Neuronal stem cell (in vitro differentiated cells): ENCODE measurements around the gene BANF2.

ENCODE experiments used
- DNase-seq: peaks from one replicate; pipeline ENCODE4 v3.0.0-alpha.2; 2013; ENCODE audit warnings: low spot score
- H2AFZ ChIP-seq: one replicate; pipeline ENCODE4 v1.6.1; 2013; ENCODE audit warnings: mild to moderate bottlenecking, low read length, inconsistent platforms
- H2AK5ac ChIP-seq: 2 replicates; pipeline ENCODE4 v1.6.1; 2013; ENCODE audit warnings: low read depth, mild to moderate bottlenecking, inconsistent platforms, low read length, moderate library complexity, mixed read lengths
- H2BK120ac ChIP-seq: 2 replicates; pipeline ENCODE4 v1.6.1; 2013; ENCODE audit warnings: low read depth, mild to moderate bottlenecking, inconsistent platforms, low read length, moderate library complexity, mixed read lengths
- H2BK12ac ChIP-seq: one replicate; pipeline ENCODE4 v1.6.1; 2013; ENCODE audit warnings: low read length, inconsistent platforms
- H2BK15ac ChIP-seq: 2 replicates; pipeline ENCODE4 v1.6.1; 2013; ENCODE audit warnings: mild to moderate bottlenecking, low read length, inconsistent platforms, mixed read lengths
- H2BK5ac ChIP-seq: one replicate; pipeline ENCODE4 v1.6.1; 2013; ENCODE audit warnings: inconsistent platforms, mild to moderate bottlenecking, low read length, moderate library complexity
- H3K14ac ChIP-seq: one replicate; pipeline ENCODE4 v1.6.1; 2013; ENCODE audit warnings: low read length, inconsistent platforms
- H3K18ac ChIP-seq: 2 replicates; pipeline ENCODE4 v1.6.1; 2013; ENCODE audit warnings: low read length, inconsistent platforms
- H3K23ac ChIP-seq: 2 replicates; pipeline ENCODE4 v1.6.1; 2013; ENCODE audit warnings: low read depth, mild to moderate bottlenecking, mixed read lengths, low read length, inconsistent platforms; ENCODE audit not compliant: poor library complexity
- H3K27ac ChIP-seq: replicated peaks from 3 replicates; pipeline ENCODE4 v1.5.1; 2013; ENCODE audit warnings: low read length, inconsistent platforms
- H3K27me3 ChIP-seq, 3 experiments: 2 replicates each; pipeline ENCODE4 v1.6.1; 2013; ENCODE audit warnings: low read length in 3 of 3, mild to moderate bottlenecking in 2 of 3, inconsistent platforms in 1 of 3, low read depth in 1 of 3, mixed read lengths in 1 of 3, moderate library complexity in 1 of 3; ENCODE audit not compliant: control insufficient read depth in 3 of 3, insufficient read depth in 3 of 3
- H3K36me3 ChIP-seq, 2 donors: replicated peaks in 1 of 2; 2 replicates each; pipeline ENCODE4 v1.6.1; 2013; ENCODE audit warnings: low read length in 2 of 2; ENCODE audit not compliant: control insufficient read depth in 2 of 2, insufficient read depth in 2 of 2
- H3K4ac ChIP-seq: 2 replicates; pipeline ENCODE4 v1.6.1; 2013; ENCODE audit warnings: inconsistent platforms, mild to moderate bottlenecking, low read length, moderate library complexity
- H3K4me1 ChIP-seq, 2 donors: 1 replicate in 1 of 2; 2 replicates in 1 of 2; pipeline ENCODE4 v1.6.1; 2013; ENCODE audit warnings: low read length in 2 of 2, low read depth in 1 of 2; ENCODE audit not compliant: control insufficient read depth in 2 of 2, insufficient read depth in 1 of 2
- H3K4me2 ChIP-seq: one replicate; pipeline ENCODE4 v1.6.1; 2013; ENCODE audit warnings: mild to moderate bottlenecking, low read length, inconsistent platforms; ENCODE audit not compliant: insufficient read depth, poor library complexity, severe bottlenecking
- H3K4me3 ChIP-seq, 2 donors: 2 replicates each; pipeline ENCODE4 v1.5.1; 2013; ENCODE audit warnings: low read length in 2 of 2, mild to moderate bottlenecking in 2 of 2, inconsistent platforms in 1 of 2, moderate library complexity in 1 of 2
- H3K79me1 ChIP-seq: one replicate; pipeline ENCODE4 v1.6.1; 2013; ENCODE audit warnings: low read depth, mild to moderate bottlenecking, inconsistent platforms, low read length, moderate library complexity
- H3K9ac ChIP-seq: one replicate; pipeline ENCODE4 v1.6.1; 2013; ENCODE audit warnings: mild to moderate bottlenecking, low read depth, low read length, inconsistent platforms; ENCODE audit not compliant: poor library complexity
- H3K9me3 ChIP-seq, 2 donors: replicated peaks in 1 of 2; 2 replicates each; pipeline versions ENCODE3 to v1.6.1; 2013; ENCODE audit warnings: low read length in 2 of 2, mild to moderate bottlenecking in 2 of 2, inconsistent platforms in 1 of 2, low read depth in 1 of 2, mixed read lengths in 1 of 2, moderate library complexity in 1 of 2; ENCODE audit not compliant: control insufficient read depth in 2 of 2, insufficient read depth in 1 of 2
- H4K8ac ChIP-seq: one replicate; pipeline ENCODE4 v1.6.1; 2013; ENCODE audit warnings: low read depth, mild to moderate bottlenecking, inconsistent platforms, low read length, moderate library complexity
- H4K91ac ChIP-seq: one replicate; pipeline ENCODE4 v1.6.1; 2013; ENCODE audit warnings: low read length, low read depth, mild to moderate bottlenecking, inconsistent platforms; ENCODE audit not compliant: poor library complexity
- WGBS, 2 donors: extraction: QIAGEN DNeasy Blood & Tissue Kit; methylation state at CpG; one replicate each; pipeline ENCODE4 v1.1.7; 2013; ENCODE audit warnings: missing lambda C conversion rate in 2 of 2, mixed read lengths in 1 of 2; ENCODE audit not compliant: insufficient read length in 2 of 2, insufficient replicate concordance in 1 of 2; ENCODE audit errors: extremely low coverage in 2 of 2; 5-methylcytosine and 5-hydroxymethylcytosine counted together

The BANF2 gene

DNA sequence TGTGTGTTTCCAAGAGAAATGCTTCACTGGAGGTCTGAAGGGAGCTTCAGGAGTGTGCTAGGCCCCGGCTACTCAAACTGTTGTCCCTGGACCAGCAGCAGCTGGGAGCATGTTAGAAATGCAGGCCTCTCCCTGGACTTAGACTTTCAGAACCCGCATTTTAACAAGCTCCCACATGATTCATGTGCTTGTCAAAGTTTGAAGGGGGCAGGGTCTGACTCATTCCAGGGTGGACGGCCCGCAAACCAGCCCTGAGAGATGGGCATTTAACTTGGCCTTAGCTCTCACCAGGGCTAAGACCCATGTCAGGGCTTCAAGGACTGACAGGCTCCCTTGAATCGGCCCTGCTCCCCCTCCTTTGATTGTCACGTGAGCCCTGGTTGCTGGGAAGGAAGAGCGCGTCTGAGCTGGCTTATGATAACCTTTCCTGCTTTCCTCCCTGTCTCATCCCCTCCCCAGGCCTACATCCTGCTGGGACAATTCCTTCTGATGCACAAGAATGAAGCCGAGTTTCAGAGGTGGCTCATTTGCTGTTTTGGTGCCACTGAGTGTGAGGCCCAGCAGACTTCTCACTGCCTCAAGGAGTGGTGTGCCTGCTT lies 35.5 kb downstream of the BANF2 start:
- peak overlapping the region; percentile 83 for H2AFZ ChIP-seq
- no peak overlapping the region for H3K9ac ChIP-seq
- no CpG with 5 or more reads among the region's 9 CpGs for WGBS, 2 donors
- no peak overlapping the region for H2BK120ac ChIP-seq
- H2BK12ac ChIP-seq = no peak overlapping the region
- H2BK15ac ChIP-seq = no peak overlapping the region
- H2AK5ac ChIP-seq = no peak overlapping the region
- H3K4me1 ChIP-seq = peaks cover 0 to 2% of the 10 kb centered on the region in 2 donors
- H3K18ac ChIP-seq = peak overlapping the region; percentile 1
- no peak overlapping the region for H4K8ac ChIP-seq
- peaks cover 7 to 10% of the 10 kb centered on the region in 2 donors for H3K9me3 ChIP-seq
- no peak overlapping the region for H3K4me3 ChIP-seq
- no peak overlapping the region for H3K14ac ChIP-seq
- no peak for DNase-seq
- H3K4ac ChIP-seq = no peak overlapping the region
- no peaks in the 10 kb centered on the region for H3K79me1 ChIP-seq
- no peaks in the 10 kb centered on the region for H3K36me3 ChIP-seq
- H4K91ac ChIP-seq = no peak overlapping the region
- H3K23ac ChIP-seq = no peak overlapping the region
- H3K27me3 ChIP-seq = peaks cover 0 to 2% (median 0%) of the 10 kb centered on the region in 3 experiments
- H2BK5ac ChIP-seq = no peak overlapping the region
- H3K4me2 ChIP-seq = no peak overlapping the region
- H3K27ac ChIP-seq = no peak overlapping the region

DNA sequence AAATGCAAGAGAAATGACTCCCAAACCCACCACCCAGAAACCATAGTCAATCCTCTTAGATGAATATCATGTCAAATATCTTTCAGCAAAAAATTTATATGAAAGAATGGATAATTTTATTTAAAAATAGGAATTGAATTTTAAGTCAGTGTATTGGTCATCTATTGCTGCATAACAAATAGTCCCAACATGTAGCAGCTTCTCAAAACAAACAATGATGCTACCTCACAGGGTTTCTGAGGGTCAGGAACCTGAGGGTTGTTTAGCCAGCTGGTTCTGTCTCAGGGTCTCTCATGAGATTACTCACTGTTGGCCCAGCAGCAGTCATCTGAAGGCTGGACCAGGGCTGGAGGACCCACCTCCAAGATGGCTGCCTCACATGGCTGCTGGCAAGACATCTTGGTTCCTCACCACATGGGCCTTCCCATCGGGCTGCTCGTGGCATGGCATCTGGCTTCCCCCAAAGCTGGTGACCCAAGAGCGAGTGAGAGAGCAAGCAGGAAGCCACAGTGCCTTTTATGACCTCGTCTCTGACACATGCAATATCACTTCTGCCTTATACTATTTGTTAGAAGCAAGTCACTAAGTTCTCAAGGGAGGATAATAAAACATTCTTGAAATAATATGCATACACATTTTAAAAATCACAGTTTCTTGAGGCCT lies 36.3 kb downstream of the BANF2 start:
- Histone ChIP-seq H2BK5ac (no peak overlapping the region), H3K4ac (no peak overlapping the region), H3K9me3 (peaks cover 7 to 8% of the 10 kb centered on the region in 2 donors), H3K4me2 (no peak overlapping the region), H3K23ac (no peak overlapping the region), H3K4me1 (peaks cover 0 to 2% of the 10 kb centered on the region in 2 donors), H2AK5ac (no peak overlapping the region), H3K18ac (peak overlapping the region; percentile 25), H2AFZ (peak overlapping the region; percentile 83), H2BK12ac (no peak overlapping the region), H3K27me3 (no peaks in the 10 kb centered on the region), H4K91ac (no peak overlapping the region), H2BK120ac (no peak overlapping the region), H3K36me3 (no peaks in the 10 kb centered on the region), H3K9ac (no peak overlapping the region), H4K8ac (no peak overlapping the region), H3K4me3 (no peak overlapping the region), H2BK15ac (no peak overlapping the region), H3K14ac (no peak overlapping the region), H3K27ac (no peak overlapping the region), H3K79me1 (no peaks in the 10 kb centered on the region)
- DNase-seq = no peak
- no CpG with 5 or more reads among the region's 4 CpGs for WGBS, 2 donors

DNA sequence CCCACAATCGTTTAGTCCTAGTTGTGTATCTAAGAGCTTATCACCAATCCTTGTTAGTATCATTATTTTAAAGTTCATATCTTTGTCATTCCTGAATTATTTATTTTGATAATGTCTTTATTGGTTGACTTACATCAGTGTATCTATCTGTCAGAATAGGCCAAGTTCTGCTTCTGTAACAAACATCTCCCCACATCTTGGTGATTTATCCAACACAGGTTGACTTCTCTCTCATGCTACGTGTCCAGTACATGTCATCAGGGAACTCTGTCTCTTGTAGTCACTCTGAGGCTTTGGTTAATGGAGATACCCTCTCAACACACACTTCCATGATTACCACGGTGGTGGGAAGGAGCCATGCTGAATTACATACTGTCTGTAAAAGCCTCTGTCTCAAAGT lies 38.4 kb downstream of the BANF2 start:
- H3K9me3 ChIP-seq = peaks cover 7 to 8% of the 10 kb centered on the region in 2 donors
- no peak overlapping the region for H4K91ac ChIP-seq
- H3K4me3 ChIP-seq = no peak overlapping the region
- no peak overlapping the region for H2BK5ac ChIP-seq
- no peak overlapping the region for H3K27ac ChIP-seq
- no peak overlapping the region for H2BK12ac ChIP-seq
- no peak overlapping the region for H2BK15ac ChIP-seq
- H3K36me3 ChIP-seq = no peaks in the 10 kb centered on the region
- no peak overlapping the region for H2AK5ac ChIP-seq
- H3K79me1 ChIP-seq = no peaks in the 10 kb centered on the region
- WGBS, 2 donors = no CpG with 5 or more reads among the region's 3 CpGs
- H3K27me3 ChIP-seq = no peaks in the 10 kb centered on the region
- H2AFZ ChIP-seq = no peak overlapping the region
- H3K23ac ChIP-seq = no peak overlapping the region
- no peak overlapping the region for H3K4ac ChIP-seq
- H4K8ac ChIP-seq = no peak overlapping the region
- DNase-seq = no peak
- no peak overlapping the region for H3K18ac ChIP-seq
- no peak overlapping the region for H3K4me2 ChIP-seq
- no peak overlapping the region for H3K14ac ChIP-seq
- H2BK120ac ChIP-seq = no peak overlapping the region
- H3K4me1 ChIP-seq = peaks cover 0 to 2% of the 10 kb centered on the region in 2 donors
- no peak overlapping the region for H3K9ac ChIP-seq

DNA sequence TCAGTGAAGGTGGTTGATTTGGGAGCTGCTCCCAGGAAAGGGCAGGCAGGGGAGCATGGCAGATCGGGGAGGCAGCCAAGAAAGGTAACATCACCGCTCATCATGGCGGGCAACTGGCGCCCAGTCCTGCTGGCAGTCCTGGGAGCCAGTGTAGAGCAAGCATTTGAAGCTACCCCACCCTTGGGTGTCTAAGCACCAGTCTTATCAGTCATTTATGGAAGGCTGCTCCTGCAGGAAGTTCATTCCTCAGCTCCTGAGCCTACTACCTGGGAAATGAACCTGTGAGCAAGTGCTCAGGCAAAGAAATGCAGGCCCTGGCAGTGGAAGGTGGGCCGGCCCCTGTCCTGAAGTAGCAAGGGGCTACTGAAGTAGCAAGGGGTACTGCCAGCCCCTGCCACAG lies 41.5 kb downstream of the BANF2 start:
- peak overlapping the region; percentile 39 for H3K18ac ChIP-seq
- no peak overlapping the region for H2BK12ac ChIP-seq
- peaks cover 4 to 6% of the 10 kb centered on the region in 2 donors for H3K9me3 ChIP-seq
- no peak overlapping the region for H2BK120ac ChIP-seq
- no peaks in the 10 kb centered on the region for H3K79me1 ChIP-seq
- no peak overlapping the region for H4K8ac ChIP-seq
- no CpG with 5 or more reads among the region's 5 CpGs for WGBS, 2 donors
- H3K4me2 ChIP-seq = no peak overlapping the region
- no peak overlapping the region for H3K4me3 ChIP-seq
- no peak overlapping the region for H3K9ac ChIP-seq
- H3K4ac ChIP-seq = no peak overlapping the region
- H3K14ac ChIP-seq = no peak overlapping the region
- H2AK5ac ChIP-seq = no peak overlapping the region
- H3K27ac ChIP-seq = no peak overlapping the region
- no peak overlapping the region for H4K91ac ChIP-seq
- no peaks in the 10 kb centered on the region for H3K36me3 ChIP-seq
- no peak overlapping the region for H2AFZ ChIP-seq
- H2BK5ac ChIP-seq = no peak overlapping the region
- H3K4me1 ChIP-seq = no peaks in the 10 kb centered on the region
- H3K27me3 ChIP-seq = no peaks in the 10 kb centered on the region
- H2BK15ac ChIP-seq = no peak overlapping the region
- H3K23ac ChIP-seq = no peak overlapping the region
- no peak for DNase-seq
